GM15510 (cell line): Measurements from ENCODE around the gene MOSMO.

Experiments
- POLR2A ChIP-seq: IDR thresholded peaks from 3 replicates; pipeline ENCODE4 v1.6.1; 2011; ENCODE audit warnings: borderline replicate concordance; ENCODE audit not compliant: insufficient read length; ENCODE audit errors: extremely low read depth

The MOSMO gene

DNA sequence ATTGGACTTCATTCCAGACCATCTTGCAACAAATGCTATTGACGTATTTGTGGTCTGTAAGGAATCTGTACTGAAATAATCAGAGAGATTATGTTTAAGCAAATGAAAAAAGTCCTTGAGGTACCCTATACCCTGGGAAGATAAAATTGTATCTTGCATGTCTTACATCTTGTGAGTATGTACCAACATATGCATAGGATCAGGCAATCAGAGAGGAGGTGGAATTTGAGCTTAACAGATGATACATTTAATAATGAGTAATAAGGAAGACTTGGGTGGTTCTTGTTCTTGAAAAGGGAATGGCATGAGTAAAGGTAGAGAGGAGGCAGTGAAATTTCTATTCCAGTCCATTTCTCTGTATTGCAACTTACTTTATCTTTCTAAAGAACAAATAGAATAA lies 10.6 kb downstream of the MOSMO start:
- no peak for TF ChIP-seq POLR2A

DNA sequence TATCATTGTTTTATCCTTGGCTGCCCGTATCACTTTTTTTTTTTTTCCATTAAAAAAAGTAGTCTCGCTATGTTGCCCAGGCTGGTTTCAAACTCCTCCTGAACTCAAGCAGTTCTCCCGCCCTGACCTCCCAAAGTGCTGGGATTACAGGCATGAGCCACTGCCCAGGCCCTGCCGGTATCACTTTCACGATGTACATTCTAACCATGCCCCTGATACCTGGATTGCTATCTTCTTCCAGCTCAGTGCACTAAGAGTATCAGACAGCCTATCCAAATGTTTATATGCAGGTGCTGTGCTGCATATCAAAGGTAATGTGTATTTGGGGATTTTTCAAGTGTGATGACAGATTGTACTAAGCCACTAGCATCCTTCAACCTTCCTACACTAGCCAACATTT lies 14.2 kb downstream of the MOSMO start:
- TF ChIP-seq POLR2A: no peak

DNA sequence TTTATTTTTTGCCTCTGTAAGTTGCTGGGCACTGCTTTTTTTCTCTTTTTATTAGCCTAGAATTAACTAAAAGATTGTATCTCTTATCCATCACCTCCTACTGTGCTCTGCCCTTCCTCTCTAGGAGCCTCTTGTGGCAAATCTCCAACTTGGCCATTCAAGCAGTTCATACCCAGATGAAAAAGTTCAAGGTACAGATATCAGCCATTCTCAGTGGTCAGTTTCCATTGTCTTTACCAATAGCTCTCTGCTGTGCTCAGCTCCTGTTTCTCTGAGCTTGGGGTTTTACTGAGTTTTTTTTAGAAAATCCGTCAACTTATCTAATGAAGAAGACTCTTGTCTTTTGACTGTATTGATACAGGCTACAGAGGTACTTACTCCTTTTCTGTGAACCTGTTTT lies 15.6 kb downstream of the MOSMO start:
- no peak for TF ChIP-seq POLR2A

DNA sequence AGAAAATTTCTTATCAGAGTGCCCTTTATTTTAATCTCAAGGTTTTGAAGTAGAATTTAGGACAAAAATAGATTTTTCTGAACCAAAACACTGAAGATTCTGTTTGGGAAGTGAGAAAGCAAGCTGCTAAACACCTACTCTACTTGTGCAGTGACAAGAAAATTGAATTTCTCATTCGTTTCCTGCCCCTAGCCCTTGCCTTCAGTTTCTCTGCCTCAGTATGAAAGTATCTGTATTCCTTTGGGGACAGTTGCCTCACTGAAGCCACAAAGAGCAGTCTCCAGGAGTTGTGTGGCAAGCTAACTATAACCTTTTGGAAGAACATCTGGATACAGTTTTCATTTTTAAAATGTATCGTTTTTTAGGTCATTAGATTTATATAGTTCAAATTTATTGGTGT lies 19.7 kb downstream of the MOSMO start:
- TF ChIP-seq POLR2A: no peak

DNA sequence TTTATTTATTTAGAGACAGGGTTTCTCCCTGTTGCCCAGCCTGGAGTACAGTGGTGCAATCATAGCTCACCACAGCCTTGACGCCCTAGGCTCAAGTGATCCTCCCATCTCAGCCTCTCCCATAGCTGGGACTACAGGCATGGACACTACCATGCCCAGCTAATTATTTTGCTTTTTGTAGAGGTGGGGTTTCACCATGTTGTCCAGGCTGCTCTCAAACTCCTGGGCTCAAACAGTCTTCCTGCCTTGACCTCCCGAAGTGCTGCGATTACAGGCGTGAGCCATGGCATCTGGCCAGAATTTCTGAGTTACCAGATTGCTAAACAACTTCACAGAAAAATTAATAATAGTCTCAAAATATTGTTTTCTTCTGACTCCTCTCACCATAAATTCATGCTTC lies 21.7 kb downstream of the MOSMO start:
- TF ChIP-seq POLR2A: no peak

DNA sequence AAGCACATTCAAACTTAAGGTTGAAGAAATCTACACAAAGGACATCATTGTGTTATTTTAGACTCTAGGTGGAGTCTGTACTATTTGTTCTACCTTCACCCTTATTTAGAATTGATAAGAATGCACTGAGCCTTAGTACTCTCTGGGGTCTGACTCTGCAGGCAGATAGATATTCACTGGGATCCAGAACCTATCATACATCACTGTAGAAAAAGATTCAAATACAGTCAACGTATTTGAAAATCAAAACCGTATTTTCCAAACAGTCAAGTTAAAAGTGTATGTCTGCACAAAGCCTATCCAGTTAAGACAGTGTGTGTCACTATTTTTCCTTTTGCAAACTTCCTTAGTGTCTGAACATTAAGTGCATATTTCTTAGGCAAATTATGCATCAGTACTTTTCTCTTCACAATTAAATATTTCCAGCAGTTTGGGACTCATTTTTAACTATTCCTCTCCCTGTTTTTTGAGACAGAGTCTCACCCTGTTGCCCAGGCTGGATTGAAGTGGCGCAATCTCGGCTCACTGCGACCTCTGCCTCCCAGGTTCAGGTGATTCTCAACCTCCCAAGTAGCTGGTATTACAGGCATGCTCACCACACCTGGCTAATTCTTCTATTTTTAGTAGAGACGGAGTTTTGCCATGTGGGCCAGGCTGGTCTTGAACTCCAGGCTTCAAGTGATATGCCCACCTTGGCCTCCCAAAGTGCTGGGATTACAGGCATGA lies 22.3 kb downstream of the MOSMO start:
- TF ChIP-seq POLR2A: no peak

DNA sequence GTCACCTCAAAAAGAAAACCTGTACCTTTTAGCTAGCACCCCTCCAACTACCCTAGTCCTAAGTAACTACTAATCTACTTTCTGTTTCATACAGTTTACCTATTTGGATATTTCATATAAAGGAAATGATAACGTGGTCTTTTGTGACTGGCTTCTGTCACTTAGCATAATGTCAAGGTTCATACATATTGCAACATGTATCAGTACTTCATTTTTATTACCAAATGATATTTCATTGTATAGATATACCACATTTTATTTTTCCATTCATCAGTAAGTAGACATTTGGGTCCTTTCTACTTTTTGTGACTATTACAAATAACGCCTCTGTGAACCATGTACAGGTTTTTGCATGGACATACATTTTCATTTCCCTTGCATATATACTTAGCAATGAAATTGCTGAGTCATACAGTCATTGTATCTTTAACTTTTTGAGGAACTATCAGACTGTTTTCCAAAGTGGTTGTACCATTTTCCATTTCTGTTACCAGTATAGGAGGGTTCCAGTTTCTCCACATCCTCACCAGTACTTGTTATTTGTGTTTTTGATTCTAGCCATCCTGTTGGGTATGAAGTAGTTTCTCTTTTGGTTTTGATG lies 23.7 kb downstream of the MOSMO start:
- no peak for TF ChIP-seq POLR2A

DNA sequence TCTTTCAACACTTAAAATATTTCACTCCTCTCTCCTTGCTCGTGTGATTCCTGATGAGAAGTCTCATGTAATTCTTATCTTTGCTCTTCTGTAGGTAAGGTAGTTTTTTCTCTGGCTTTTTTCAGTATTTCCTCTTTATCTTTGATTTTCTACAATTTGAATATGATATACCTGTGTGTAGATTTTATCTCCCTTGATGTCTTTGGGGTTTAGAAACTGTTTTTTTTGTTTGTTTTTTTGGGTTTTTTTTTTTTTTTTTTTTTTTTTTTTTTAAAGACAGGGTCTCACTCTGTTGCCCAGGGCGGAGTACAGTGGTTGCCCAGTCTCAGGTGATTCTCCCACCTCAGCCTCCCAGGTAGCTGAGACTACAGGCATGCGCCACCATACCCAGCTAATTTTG lies 26.6 kb downstream of the MOSMO start:
- no peak for TF ChIP-seq POLR2A

DNA sequence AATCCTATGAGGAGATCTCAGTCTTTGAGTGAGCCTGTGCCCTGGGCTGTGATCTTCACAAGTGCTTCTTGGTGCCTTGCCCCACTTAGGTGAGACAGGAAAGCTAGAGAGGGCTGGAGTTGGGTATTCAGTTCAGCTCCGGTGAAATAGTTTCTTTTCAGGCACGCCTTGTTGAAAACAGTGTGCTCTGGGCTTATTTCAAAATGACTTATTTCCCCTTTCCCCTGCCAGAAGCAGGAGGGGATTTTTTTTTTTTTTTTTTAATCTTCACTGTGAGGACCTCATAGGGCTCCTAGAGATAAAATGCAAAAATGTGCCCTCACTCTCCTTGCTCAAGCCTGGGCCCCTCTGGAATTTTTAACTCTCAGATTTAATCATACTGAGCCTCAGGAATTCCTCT lies 27.2 kb downstream of the MOSMO start:
- no peak for TF ChIP-seq POLR2A

DNA sequence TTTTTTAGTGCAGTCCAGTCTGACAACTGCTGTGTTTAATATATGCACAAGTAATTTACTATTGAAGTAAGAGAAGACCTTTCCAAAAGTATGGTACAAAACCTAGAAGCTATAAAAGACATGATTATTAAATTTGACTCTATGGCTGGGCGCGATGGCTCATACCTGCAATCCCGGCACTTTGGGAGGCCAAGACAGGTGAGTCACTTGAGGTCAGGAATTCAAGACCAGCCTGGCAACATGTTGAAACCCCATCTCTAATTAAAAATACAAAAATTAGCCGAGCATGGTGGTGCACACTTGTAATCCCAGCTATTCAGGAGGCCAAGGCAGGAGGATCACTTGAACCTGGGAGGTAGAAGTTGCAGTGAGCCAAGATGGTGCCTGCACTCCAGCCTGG lies 43.1 kb downstream of the MOSMO start:
- TF ChIP-seq POLR2A: no peak

DNA sequence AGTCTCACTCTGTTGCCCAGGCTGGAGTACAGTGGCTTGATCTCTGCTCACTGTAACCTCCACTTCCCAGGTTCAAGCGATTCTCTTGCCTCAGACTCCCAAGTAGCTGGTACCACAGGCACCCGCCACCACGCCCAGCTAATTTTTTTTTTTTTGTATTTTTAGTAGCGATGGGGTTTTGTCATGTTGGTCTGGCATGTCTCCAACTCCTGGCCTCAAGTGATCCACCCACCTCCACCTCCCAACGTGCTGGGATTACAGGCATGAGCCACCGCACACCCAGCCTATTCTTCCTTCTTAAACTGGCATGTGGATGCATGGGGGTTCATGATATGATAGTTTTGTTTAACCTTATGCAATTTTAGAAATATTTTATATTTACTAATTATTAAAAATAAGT lies 45.1 kb downstream of the MOSMO start:
- TF ChIP-seq POLR2A: no peak

DNA sequence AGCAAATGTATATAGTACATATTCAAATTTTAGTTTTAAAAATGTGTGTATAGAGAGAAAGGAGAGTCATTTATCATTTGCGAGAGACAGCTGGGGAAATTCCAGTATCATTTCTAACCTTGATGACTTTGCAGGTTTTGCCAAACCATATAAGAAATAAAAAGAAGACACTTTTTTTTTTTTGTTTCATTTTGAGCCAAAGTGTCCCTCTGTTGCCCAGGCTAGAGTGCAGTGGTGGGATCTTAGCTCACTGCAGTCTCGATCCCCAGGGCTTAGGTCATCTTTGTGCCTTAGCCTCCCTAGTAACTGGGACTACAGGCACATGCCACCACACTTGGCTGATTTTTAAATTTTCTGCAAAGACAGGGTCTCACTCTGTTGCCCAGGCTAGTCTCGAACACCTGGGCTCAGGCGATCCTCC lies 46.0 kb downstream of the MOSMO start:
- TF ChIP-seq POLR2A: no peak

DNA sequence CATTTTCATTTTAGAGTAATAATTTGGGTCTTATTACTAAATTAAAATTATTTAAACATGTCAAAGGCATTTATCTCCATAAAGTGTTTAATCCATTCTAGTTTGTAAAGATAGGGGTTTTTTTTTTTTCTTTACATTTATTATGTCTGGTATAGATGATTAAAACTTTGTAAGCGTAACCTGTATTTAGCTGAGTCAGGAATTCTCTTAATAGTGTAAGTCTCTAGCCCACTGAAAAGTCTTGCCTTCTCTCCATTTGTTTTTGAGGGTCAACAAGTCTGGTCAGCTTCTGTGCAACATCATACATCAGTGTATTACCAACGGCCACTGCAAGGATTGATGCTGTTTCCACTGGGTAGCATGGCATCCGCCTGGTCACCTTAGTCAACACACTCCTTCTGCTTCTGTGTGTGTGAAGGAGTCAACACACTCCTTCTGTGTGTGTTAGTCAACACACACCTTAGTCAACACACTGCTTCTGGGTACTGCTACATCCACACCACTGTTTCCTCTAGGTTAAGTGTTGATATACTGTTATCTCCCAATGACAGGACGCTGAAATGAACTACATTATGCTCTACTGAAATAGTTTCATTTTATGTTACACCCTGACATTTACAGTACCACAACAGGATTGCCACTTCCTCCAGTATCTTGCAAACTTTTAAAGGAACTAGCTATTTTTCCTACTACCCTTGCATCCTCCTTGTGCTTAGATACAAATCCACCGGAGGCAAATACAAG lies 47.1 kb downstream of the MOSMO start:
- no peak for TF ChIP-seq POLR2A

DNA sequence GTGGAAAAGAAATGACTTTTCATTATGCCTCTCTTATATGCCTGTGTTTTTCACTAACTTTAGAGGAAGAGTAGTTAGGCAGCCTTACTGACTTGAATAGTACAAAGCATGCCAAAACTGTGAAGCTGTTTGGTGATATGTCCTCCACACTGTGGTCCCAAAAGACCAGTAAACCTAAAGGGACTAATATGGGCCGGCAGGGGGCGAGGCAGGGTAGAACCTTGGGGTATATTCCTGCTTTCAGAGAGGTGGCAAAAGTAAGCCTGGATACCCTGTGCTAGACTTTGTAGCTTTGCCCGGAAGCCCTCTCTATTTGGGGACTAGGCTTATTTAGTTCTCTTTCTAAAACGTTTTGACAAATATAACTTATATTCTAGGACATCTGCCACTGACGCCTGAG lies 48.0 kb downstream of the MOSMO start:
- no peak for TF ChIP-seq POLR2A

DNA sequence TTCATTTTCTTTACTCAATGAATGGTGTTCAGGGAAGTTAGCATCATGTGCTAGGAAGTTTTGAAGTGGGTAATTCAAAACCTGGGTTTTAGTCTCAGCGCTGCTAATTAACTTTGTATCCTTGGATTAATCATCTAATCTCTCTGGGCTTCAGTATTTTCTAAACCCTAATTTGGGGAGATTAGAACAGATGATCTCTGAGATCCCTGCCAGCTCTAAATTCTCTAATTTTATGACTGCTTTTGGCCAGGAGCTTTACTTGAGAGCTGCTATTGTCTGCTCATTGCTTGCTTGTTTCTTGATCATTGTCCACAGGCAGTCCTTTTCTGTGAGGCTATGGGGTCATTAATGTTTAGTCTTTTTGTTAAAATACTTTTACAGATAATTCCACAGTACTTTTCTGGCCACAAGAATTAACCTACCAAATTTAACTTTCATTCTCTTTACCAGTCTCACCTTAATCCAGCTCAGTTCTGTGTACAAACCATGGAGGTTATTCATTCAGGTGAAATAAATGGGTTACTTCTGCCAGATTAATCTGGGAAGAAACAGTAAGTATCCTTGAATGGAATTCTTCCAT lies 56.1 kb downstream of the MOSMO start:
- no peak for TF ChIP-seq POLR2A
